CD14-positive monocyte (primary cell): ENCODE results near the gene IZUMO3. TPM values are rescaled to one million over a fixed set of nuclear protein-coding genes. Genes with fewer than 3 reads are reported as not detected.

Experiments used
- DNase-seq, 3 donors: peaks; one replicate each; pipeline ENCODE4 v3.0.0-alpha.2; 2011 to 2022
- H2AFZ ChIP-seq: 2 replicates; pipeline ENCODE4 v1.6.0; 2012; ENCODE audit warnings: mild to moderate bottlenecking, low read depth, low read length, inconsistent platforms; ENCODE audit not compliant: insufficient read depth, poor library complexity, severe bottlenecking
- H3K27ac ChIP-seq, 2 donors: 1 replicate in 1 of 2; 2 replicates in 1 of 2; pipeline ENCODE4 v1.5.1; 2012 to 2013; ENCODE audit warnings: low read length in 2 of 2, control low read depth in 1 of 2, inconsistent platforms in 1 of 2, low read depth in 1 of 2, mild to moderate bottlenecking in 1 of 2
- H3K27me3 ChIP-seq, 2 donors: one replicate each; pipeline versions ENCODE4 v1.6.0 to v1.6.1; 2011 to 2013; ENCODE audit warnings: low read length in 2 of 2; ENCODE audit not compliant: control insufficient read depth in 2 of 2, insufficient read depth in 2 of 2
- H3K36me3 ChIP-seq, 2 donors: replicated peaks in 1 of 2; 1 replicate in 1 of 2; 2 replicates in 1 of 2; pipeline versions ENCODE4 v1.5.1 to v1.6.1; 2012 to 2013; ENCODE audit warnings: low read length in 2 of 2, control low read depth in 1 of 2, inconsistent platforms in 1 of 2, mild to moderate bottlenecking in 1 of 2; ENCODE audit not compliant: insufficient read depth in 2 of 2, control insufficient read depth in 1 of 2
- H3K4me1 ChIP-seq, 2 donors: 1 replicate in 1 of 2; 2 replicates in 1 of 2; pipeline versions ENCODE4 v1.5.1 to v1.6.1; 2012 to 2013; ENCODE audit warnings: low read length in 2 of 2, control low read depth in 1 of 2, inconsistent platforms in 1 of 2, mild to moderate bottlenecking in 1 of 2, moderate library complexity in 1 of 2; ENCODE audit not compliant: insufficient read depth in 2 of 2, control insufficient read depth in 1 of 2
- H3K4me2 ChIP-seq: replicated peaks from 2 replicates; pipeline ENCODE3; 2012; ENCODE audit warnings: low read length, moderate library complexity, mild to moderate bottlenecking; ENCODE audit not compliant: poor library complexity, severe bottlenecking; ENCODE audit errors: extremely low read depth
- H3K4me3 ChIP-seq, 3 experiments: fragments of 200-600 bp in 1 of 3; sonication (generic) in 1 of 3; replicated peaks in 1 of 3; 1 replicate in 2 of 3; 2 replicates in 1 of 3; pipeline ENCODE4 v1.5.1; 2011 to 2013; ENCODE audit warnings: low read length in 3 of 3, mild to moderate bottlenecking in 3 of 3, control low read depth in 2 of 3, low read depth in 2 of 3, inconsistent platforms in 1 of 3, moderate library complexity in 1 of 3
- H3K79me2 ChIP-seq: 2 replicates; pipeline ENCODE4 v1.6.0; 2012; ENCODE audit warnings: mild to moderate bottlenecking, control low read depth, inconsistent platforms, low read length, moderate library complexity; ENCODE audit not compliant: insufficient read depth
- H3K9ac ChIP-seq: 2 replicates; pipeline ENCODE4 v1.6.0; 2017; ENCODE audit warnings: low read length, mild to moderate bottlenecking; ENCODE audit not compliant: insufficient read depth, poor library complexity, severe bottlenecking
- H3K9me3 ChIP-seq, 2 donors: replicated peaks in 1 of 2; 1 replicate in 1 of 2; 2 replicates in 1 of 2; pipeline versions ENCODE4 v1.5.1 to v1.6.1; 2012 to 2013; ENCODE audit warnings: low read length in 2 of 2, control low read depth in 1 of 2; ENCODE audit not compliant: control insufficient read depth in 1 of 2, insufficient read depth in 1 of 2
- H4K20me1 ChIP-seq: 2 replicates; pipeline ENCODE4 v1.6.0; 2012; ENCODE audit warnings: mild to moderate bottlenecking, low read length, control low read depth, moderate library complexity; ENCODE audit not compliant: insufficient read depth
- H3K27ac Mint-ChIP-seq, 7 donors: one replicate each; pipeline ENCODE4 v1.8.0; 2020; ENCODE audit warnings: mild to moderate bottlenecking in 7 of 7, mixed read lengths in 7 of 7, moderate library complexity in 6 of 7, inconsistent platforms in 2 of 7
- H3K27me3 Mint-ChIP-seq, 3 donors: one replicate each; pipeline ENCODE4 v1.8.0; 2021 to 2022; ENCODE audit warnings: low read depth in 3 of 3, mild to moderate bottlenecking in 3 of 3, mixed read lengths in 3 of 3, moderate library complexity in 3 of 3, inconsistent platforms in 1 of 3
- H3K36me3 Mint-ChIP-seq, 2 donors: one replicate each; pipeline ENCODE4 v1.8.0; 2020; ENCODE audit warnings: mixed read lengths in 2 of 2, inconsistent platforms in 1 of 2, mild to moderate bottlenecking in 1 of 2
- H3K4me1 Mint-ChIP-seq: one replicate; pipeline ENCODE4 v1.8.0; 2020; ENCODE audit warnings: mild to moderate bottlenecking, mixed read lengths
- H3K4me3 Mint-ChIP-seq, 2 donors: one replicate each; pipeline ENCODE4 v1.8.0; 2020; ENCODE audit warnings: mild to moderate bottlenecking in 2 of 2, mixed read lengths in 2 of 2, moderate library complexity in 1 of 2
- H3K9me3 Mint-ChIP-seq, 7 donors: one replicate each; pipeline ENCODE4 v1.8.0; 2020 to 2022; ENCODE audit warnings: mixed read lengths in 7 of 7, mild to moderate bottlenecking in 6 of 7, moderate library complexity in 6 of 7, inconsistent platforms in 2 of 7
- WGBS: methylation state at CpG from one replicate; pipeline ENCODE4 v1.1.5; 2013; ENCODE audit warnings: missing lambda C conversion rate; ENCODE audit not compliant: insufficient coverage; 5-methylcytosine and 5-hydroxymethylcytosine counted together
- intact Hi-C, 2 donors: fragments of 100-400 bp; cut with micrococcal nuclease; formaldehyde crosslinking; loops; one replicate each; pipeline versions ENCODE4 v1.15.0 to v1.15.1; 2023
- polyA plus RNA-seq, 3 donors: library from polyadenylated mRNA; depleted of rRNA in 1 of 3; unstranded in 2 of 3; stranded (reverse) in 1 of 3; fragments of 300-500 nt in 2 of 3; fragments of >200 nt in 1 of 3; fragmentation: Illumina TruSeq in 2 of 3; gene quantifications; 1 replicate in 2 of 3; 2 replicates in 1 of 3; pipeline ENCODE4 v1.2.3, GENCODE V29; 2012 to 2021
- TF ChIP-seq, protein P1 (sequence below): fragments of 200-600 bp; IDR thresholded peaks from one replicate; pipeline ENCODE4 v1.8.0; 2022; ENCODE audit warnings: antibody characterized with exemption, mild to moderate bottlenecking

Gene IZUMO3
- polyA plus RNA-seq, 3 donors = not detected

DNA sequence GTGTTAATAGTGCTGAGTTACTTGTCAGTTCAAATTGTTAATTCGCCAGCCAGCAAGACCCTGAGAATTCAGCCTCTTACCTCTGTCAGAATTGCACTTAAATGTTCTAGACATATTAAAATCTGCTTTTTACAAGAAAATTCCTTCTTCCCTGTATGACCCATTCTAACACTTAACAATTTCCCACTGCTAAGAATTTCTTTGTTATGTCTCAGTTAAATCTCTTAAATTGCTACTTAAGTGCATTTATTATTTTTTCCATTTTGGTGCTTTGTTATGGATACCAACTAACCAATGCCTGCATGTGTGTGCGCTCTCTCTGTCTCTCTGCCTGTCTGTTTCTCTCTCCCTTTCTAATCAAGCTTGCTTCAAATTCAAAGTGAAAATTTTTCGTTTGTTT lies 44.9 kb downstream of the IZUMO3 start:
- Histone ChIP-seq H4K20me1 (no peaks in the 10 kb centered on the region), H2AFZ (no peak overlapping the region), H3K79me2 (no peaks in the 10 kb centered on the region), H3K9me3 (no peaks in the 10 kb centered on the region), H3K27ac (no peak overlapping the region), H3K27me3 (no peaks in the 10 kb centered on the region), H3K4me1 (no peaks in the 10 kb centered on the region), H3K9ac (no peak overlapping the region), H3K4me3 (no peak overlapping the region), H3K36me3 (no peaks in the 10 kb centered on the region), H3K4me2 (no peak overlapping the region)
- H3K36me3 Mint-ChIP-seq = no peaks in the 10 kb centered on the region
- H3K4me1 Mint-ChIP-seq = no peaks in the 10 kb centered on the region
- WGBS = no CpG with 5 or more reads among the region's 3 CpGs
- TF ChIP-seq, protein P1, sequence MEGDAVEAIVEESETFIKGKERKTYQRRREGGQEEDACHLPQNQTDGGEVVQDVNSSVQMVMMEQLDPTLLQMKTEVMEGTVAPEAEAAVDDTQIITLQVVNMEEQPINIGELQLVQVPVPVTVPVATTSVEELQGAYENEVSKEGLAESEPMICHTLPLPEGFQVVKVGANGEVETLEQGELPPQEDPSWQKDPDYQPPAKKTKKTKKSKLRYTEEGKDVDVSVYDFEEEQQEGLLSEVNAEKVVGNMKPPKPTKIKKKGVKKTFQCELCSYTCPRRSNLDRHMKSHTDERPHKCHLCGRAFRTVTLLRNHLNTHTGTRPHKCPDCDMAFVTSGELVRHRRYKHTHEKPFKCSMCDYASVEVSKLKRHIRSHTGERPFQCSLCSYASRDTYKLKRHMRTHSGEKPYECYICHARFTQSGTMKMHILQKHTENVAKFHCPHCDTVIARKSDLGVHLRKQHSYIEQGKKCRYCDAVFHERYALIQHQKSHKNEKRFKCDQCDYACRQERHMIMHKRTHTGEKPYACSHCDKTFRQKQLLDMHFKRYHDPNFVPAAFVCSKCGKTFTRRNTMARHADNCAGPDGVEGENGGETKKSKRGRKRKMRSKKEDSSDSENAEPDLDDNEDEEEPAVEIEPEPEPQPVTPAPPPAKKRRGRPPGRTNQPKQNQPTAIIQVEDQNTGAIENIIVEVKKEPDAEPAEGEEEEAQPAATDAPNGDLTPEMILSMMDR = no peak
- DNase-seq = no peak
- no peak overlapping the region for H3K27ac Mint-ChIP-seq
- peaks cover 0 to 4% (median 0%) of the 10 kb centered on the region in 7 donors for H3K9me3 Mint-ChIP-seq
- intact Hi-C loops = loop anchor here in 1 of 2 donors (1.0 kb wide), 1 partner anchor 20 kb away; no protein-coding TSS in a partner anchor
- H3K4me3 Mint-ChIP-seq = no peak overlapping the region
- H3K27me3 Mint-ChIP-seq = no peaks in the 10 kb centered on the region

DNA sequence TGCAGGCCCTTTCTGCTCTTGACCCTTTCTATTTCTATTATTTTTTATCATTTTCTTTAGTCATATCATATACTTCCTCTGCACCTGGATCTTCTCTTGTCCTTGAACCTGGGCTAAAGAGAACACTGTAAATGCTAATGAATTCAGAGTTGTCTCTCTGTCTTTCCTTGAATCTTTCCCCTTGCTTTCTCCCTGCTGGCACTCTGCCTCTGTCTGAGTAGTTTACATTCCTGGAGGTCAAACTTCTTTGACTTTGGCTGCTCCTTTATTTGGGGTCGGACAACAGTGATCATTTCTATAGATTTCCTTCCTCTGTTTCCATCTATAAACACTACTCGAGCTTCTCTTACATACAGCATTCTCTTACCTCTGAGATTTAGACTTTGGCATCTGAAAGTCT lies 47.1 kb downstream of the IZUMO3 start:
- intact Hi-C loops = no loop called here
- peaks cover 0 to 4% (median 1%) of the 10 kb centered on the region in 7 donors for H3K9me3 Mint-ChIP-seq

More for the DNA sequence above, 47.1 kb downstream of the IZUMO3 start:
- no peaks in the 10 kb centered on the region for H3K27me3 ChIP-seq
- TF ChIP-seq, protein P1 = no peak
- no peaks in the 10 kb centered on the region for H3K9me3 ChIP-seq
- no peak overlapping the region for H3K27ac Mint-ChIP-seq
- WGBS = no CpG with 5 or more reads among the region's 2 CpGs
- no peak overlapping the region for H3K4me3 ChIP-seq
- no peaks in the 10 kb centered on the region for H3K4me1 Mint-ChIP-seq
- H3K4me3 Mint-ChIP-seq = no peak overlapping the region
- DNase-seq = no peak
- H3K4me2 ChIP-seq = no peak overlapping the region
- no peaks in the 10 kb centered on the region for H3K4me1 ChIP-seq
- H3K9ac ChIP-seq = no peak overlapping the region
- no peak overlapping the region for H2AFZ ChIP-seq
- no peak overlapping the region for H3K27ac ChIP-seq
- H4K20me1 ChIP-seq = no peaks in the 10 kb centered on the region
- no peaks in the 10 kb centered on the region for H3K79me2 ChIP-seq
- no peaks in the 10 kb centered on the region for H3K27me3 Mint-ChIP-seq
- no peaks in the 10 kb centered on the region for H3K36me3 ChIP-seq
- H3K36me3 Mint-ChIP-seq = no peaks in the 10 kb centered on the region
